Measurements from ENCODE around the gene SDHA.

DNA sequence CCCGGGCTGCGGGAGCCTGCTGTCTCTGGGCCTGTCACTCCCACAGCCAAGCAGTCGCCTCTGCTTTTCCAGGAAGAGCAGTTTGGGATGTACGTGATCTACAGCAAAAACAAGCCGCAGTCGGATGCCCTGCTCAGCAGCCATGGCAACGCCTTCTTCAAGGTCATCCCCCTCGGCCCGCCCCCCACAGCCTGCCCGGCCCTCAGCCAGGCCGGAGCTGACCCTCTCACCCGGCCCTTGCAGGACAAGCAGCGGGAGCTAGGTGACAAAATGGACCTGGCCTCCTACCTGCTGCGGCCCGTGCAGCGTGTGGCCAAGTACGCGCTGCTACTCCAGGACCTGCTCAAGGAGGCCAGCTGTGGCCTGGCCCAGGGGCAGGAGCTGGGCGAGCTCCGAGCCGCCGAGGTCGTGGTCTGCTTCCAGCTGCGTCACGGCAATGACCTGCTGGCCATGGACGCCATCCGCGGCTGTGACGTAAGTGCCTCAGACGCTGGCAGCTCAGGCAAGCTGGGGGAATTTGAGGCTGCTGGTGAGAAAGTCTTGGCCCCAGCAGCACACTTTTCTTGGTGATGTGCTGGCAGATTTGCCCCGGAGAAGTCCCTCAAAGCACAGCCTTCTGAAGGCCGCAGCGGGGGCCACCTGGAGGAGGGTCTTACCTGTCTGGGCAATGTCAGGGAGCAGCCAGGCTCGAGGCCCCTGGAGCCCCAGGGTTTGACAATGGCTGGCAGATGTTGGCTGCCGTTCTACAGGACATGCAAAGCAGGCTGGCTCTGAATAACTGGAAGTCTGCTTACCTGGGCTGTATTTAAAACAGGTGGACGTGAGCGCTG, 46.9 kb upstream of the SDHA start:
- TF ChIP-seq, protein P1, sequence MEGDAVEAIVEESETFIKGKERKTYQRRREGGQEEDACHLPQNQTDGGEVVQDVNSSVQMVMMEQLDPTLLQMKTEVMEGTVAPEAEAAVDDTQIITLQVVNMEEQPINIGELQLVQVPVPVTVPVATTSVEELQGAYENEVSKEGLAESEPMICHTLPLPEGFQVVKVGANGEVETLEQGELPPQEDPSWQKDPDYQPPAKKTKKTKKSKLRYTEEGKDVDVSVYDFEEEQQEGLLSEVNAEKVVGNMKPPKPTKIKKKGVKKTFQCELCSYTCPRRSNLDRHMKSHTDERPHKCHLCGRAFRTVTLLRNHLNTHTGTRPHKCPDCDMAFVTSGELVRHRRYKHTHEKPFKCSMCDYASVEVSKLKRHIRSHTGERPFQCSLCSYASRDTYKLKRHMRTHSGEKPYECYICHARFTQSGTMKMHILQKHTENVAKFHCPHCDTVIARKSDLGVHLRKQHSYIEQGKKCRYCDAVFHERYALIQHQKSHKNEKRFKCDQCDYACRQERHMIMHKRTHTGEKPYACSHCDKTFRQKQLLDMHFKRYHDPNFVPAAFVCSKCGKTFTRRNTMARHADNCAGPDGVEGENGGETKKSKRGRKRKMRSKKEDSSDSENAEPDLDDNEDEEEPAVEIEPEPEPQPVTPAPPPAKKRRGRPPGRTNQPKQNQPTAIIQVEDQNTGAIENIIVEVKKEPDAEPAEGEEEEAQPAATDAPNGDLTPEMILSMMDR (IDR thresholded peaks at IDR 0.05 in 8 of 11, conservative IDR thresholded peaks at IDR 0.05 in 3 of 11), result no peak
- no peak for TF ChIP-seq POLR2A (IDR thresholded peaks at IDR 0.05)
- peak; percentile 62 to 78 (median 65) for TF ChIP-seq POLR2AphosphoS5 (IDR thresholded peaks at IDR 0.05)
